Measurements from ENCODE around the gene HASPIN.

HASPIN gene

GRCh38 chr17:3768769-3769168 lies 45.1 kb downstream of the HASPIN start:
- no peak for DNase-seq

- DNase-seq: no peak
These were observed 46.8 kb downstream of the HASPIN start for GRCh38 chr17:3770466-3770865.

GRCh38 chr17:3771140-3771539 lies 47.4 kb downstream of the HASPIN start:
- no peak for DNase-seq

GRCh38 chr17:3772764-3773163 lies 49.1 kb downstream of the HASPIN start:
- no peak for DNase-seq

- no peak for DNase-seq
These were observed 49.8 kb downstream of the HASPIN start for GRCh38 chr17:3773511-3773910.

GRCh38 chr17:3773966-3774365 lies 50.3 kb downstream of the HASPIN start:
- DNase-seq: no peak
